ENCODE measurements around the gene CDHR3. TPM values are rescaled to one million over a fixed set of nuclear protein-coding genes. Genes with fewer than 3 reads are reported as not detected.

The CDHR3 gene
- total and polyA plus RNA-seq, 2 of the 8 experiments (the other 6 are each of a cell fraction or from before 2014, with no cell fraction given) = 6.4 to 6.8 TPM

DNA sequence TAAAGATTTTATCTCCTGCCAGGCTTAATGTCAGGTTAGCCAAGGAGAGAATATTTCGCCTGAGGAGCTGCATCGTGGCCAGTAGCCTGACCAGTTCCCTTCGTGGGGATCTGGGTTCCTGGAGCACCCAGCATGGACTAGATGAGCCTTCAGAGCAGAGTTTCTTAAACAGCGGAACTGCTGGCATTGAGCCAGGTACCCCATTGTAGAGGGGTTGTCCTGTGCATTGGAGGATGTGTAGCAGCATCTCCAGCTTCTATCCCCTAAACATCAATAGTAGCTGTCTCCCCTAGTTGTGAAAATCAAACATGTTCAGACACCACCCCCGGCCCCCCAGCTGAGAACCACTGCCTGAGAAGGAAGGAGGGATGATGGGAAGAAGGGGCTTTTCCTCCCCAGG lies 36.2 kb downstream of the CDHR3 start:
- H3K18ac ChIP-seq (ENCODE audit: extremely low read depth, low read length) = no peak overlapping the region
- H3K4ac ChIP-seq (replicated peaks; ENCODE audit: insufficient read length, low read depth, low read length) = no peak overlapping the region
- no peak overlapping the region for H3K23ac ChIP-seq (ENCODE audit: insufficient read length)
- H3K23me2 ChIP-seq (ENCODE audit: low read depth, low read length) = no peaks in the 10 kb centered on the region
- no peak overlapping the region for H3K4me2 ChIP-seq (ENCODE audit: insufficient read depth in 1 of 2, low read depth in 2 of 2, low read length in 2 of 2)
- H3K9me3 ChIP-seq (ENCODE audit: insufficient read depth in 2 of 2, low read depth in 1 of 2, low read length in 1 of 2) = no peaks in the 10 kb centered on the region
- no peak overlapping the region for H3K27ac ChIP-seq (ENCODE audit: low read depth, low read length)
- ChIA-PET POLR2A (ENCODE audit: partially characterized antibody) (interaction anchor here (1.1 to 1.4 kb wide), 2 partner anchors 9 to 10 kb away, joined by 3 to 4 read pairs; no protein-coding TSS in a partner anchor), CTCF (ENCODE audit: partially characterized antibody) (interaction anchor here (0.6 to 4.9 kb wide), 9 partner anchors 8 to 311 kb away, joined by 3 to 31 read pairs (median 4); no protein-coding TSS in a partner anchor)
- H3K79me2 ChIP-seq (ENCODE audit: control insufficient read depth in 1 of 2, insufficient read depth in 2 of 2, low read length in 2 of 2) = no peaks in the 10 kb centered on the region
- H3K9ac ChIP-seq (replicated peaks in 1 of 4; ENCODE audit: extremely low read depth in 1 of 4, low read depth in 3 of 4, low read length in 3 of 4) = no peak overlapping the region
- H2BK12ac ChIP-seq (ENCODE audit: low read depth, low read length) = no peak overlapping the region
- no peak overlapping the region for H3K14ac ChIP-seq (ENCODE audit: insufficient read length)
- no peak overlapping the region for H4K8ac ChIP-seq (ENCODE audit: extremely low read depth, insufficient read depth, low read length)
- H2BK15ac ChIP-seq (ENCODE audit: low read length) = no peak overlapping the region
- H4K5ac ChIP-seq (ENCODE audit: insufficient read length, low read depth, low read length) = no peak overlapping the region
- no peaks in the 10 kb centered on the region for H3K4me1 ChIP-seq (replicated peaks in 1 of 4; ENCODE audit: control insufficient read depth in 3 of 4, insufficient read depth in 4 of 4, low read length in 3 of 4)
- no peak overlapping the region for H2BK20ac ChIP-seq (ENCODE audit: low read length)
- no peak overlapping the region for H2AK5ac ChIP-seq (ENCODE audit: low read depth, low read length)
- DNase-seq (ENCODE audit: low read depth in 1 of 2, low spot score in 2 of 2) (no peak), FAIRE-seq (no peak)
- H3K79me1 ChIP-seq (ENCODE audit: low read depth, low read length) = no peaks in the 10 kb centered on the region
- no peak overlapping the region for H3K56ac ChIP-seq (replicated peaks; ENCODE audit: insufficient read length, low read depth, low read length)
- 84% methylated on average over 5 of the region's 5 CpGs; no CpG with 5 or more reads in 1 of the 2 experiments for WGBS, 2 experiments (ENCODE audit: extremely low coverage in 1 of 2, insufficient coverage in 1 of 2, insufficient read length in 1 of 2, insufficient replicate concordance in 2 of 2, low coverage in 1 of 2, low lambda C conversion rate in 2 of 2, missing lambda C conversion rate in 1 of 2)
- H3K36me3 ChIP-seq (ENCODE audit: control insufficient read depth in 2 of 4, insufficient read depth in 4 of 4, low read length in 3 of 4) = no peaks in the 10 kb centered on the region
- no peak overlapping the region for H2BK120ac ChIP-seq (replicated peaks; ENCODE audit: low read depth, low read length)
- no peak overlapping the region for H4K91ac ChIP-seq (replicated peaks; ENCODE audit: insufficient read length, low read length)
- no peak overlapping the region for H2AFZ ChIP-seq (ENCODE audit: low read length)
- no peak overlapping the region for H2BK5ac ChIP-seq (ENCODE audit: low read depth, low read length)
- TF ChIP-seq TEAD4 (IDR thresholded peaks at IDR 0.05; ENCODE audit: low read depth, low read length) (no peak), CREB1 (IDR thresholded peaks at IDR 0.05) (no peak), SIN3A (conservative IDR thresholded peaks at IDR 0.05 in 1 of 2, IDR thresholded peaks at IDR 0.05 in 1 of 2; ENCODE audit: low read depth in 1 of 2, low read length in 2 of 2) (no peak), CEBPB (IDR thresholded peaks at IDR 0.05; ENCODE audit: low read depth, low read length) (no peak), SIRT6 (IDR thresholded peaks at IDR 0.05; ENCODE audit: low read length) (no peak), POLR2AphosphoS5 (IDR thresholded peaks at IDR 0.05; ENCODE audit: low read depth, low read length) (no peak), MAFK (IDR thresholded peaks at IDR 0.05; ENCODE audit: low read depth, low read length) (no peak), ASH2L (IDR thresholded peaks at IDR 0.05; ENCODE audit: low read length) (no peak), TBP (IDR thresholded peaks at IDR 0.05; ENCODE audit: low read depth, low read length) (no peak), JUN (IDR thresholded peaks at IDR 0.05; ENCODE audit: low read depth, low read length) (no peak), RBBP5 (IDR thresholded peaks at IDR 0.05; ENCODE audit: borderline replicate concordance, low read depth, low read length) (no peak), TAF1 (IDR thresholded peaks at IDR 0.05; ENCODE audit: low read depth, low read length) (no peak)
- TF ChIP-seq, protein P1, sequence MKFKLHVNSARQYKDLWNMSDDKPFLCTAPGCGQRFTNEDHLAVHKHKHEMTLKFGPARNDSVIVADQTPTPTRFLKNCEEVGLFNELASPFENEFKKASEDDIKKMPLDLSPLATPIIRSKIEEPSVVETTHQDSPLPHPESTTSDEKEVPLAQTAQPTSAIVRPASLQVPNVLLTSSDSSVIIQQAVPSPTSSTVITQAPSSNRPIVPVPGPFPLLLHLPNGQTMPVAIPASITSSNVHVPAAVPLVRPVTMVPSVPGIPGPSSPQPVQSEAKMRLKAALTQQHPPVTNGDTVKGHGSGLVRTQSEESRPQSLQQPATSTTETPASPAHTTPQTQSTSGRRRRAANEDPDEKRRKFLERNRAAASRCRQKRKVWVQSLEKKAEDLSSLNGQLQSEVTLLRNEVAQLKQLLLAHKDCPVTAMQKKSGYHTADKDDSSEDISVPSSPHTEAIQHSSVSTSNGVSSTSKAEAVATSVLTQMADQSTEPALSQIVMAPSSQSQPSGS (IDR thresholded peaks at IDR 0.05; ENCODE audit: low read length) = no peak
- H3K27me3 ChIP-seq (replicated peaks in 1 of 4; ENCODE audit: control insufficient read depth in 3 of 4, extremely low read depth in 1 of 4, insufficient read depth in 3 of 4, low read length in 3 of 4) = no peaks in the 10 kb centered on the region; a peak in 1 of 7 replicates
- H3K4me3 ChIP-seq (ENCODE audit: extremely low read depth in 1 of 4, insufficient read depth in 2 of 4, low read depth in 3 of 4, low read length in 4 of 4) = no peak overlapping the region
- H4K20me1 ChIP-seq (replicated peaks in 1 of 2; ENCODE audit: control insufficient read depth in 1 of 2, insufficient read depth in 2 of 2, low read length in 2 of 2) = no peaks in the 10 kb centered on the region
